HepG2 (cell line): ENCODE data around the gene CCND1. TPM values are rescaled to one million over a fixed set of nuclear protein-coding genes. Genes with fewer than 3 reads are reported as not detected.

Experiments used
- ATAC-seq: fragments of 200-7000 bp; cut with Tn5 transposase; 3 replicates; pipeline ENCODE4 v1.9.1; 2020; ENCODE audit warnings: mild to moderate bottlenecking, moderate library complexity
- BruUV-seq: library from RNA; stranded (reverse); fragments of 400-500 nt; replicated peaks from 2 replicates; lab custom pipeline; 2021; lab: Mats Ljungman, UMichigan
- CTCF ChIA-PET: fragments of 300-600 bp; formaldehyde crosslinking; extraction: SDS; loops from one replicate; lab custom pipeline; 2021; ENCODE audit warnings: low total read pairs, inconsistent platforms, low intra/inter-chr PET ratio; lab: Yijun Ruan, JAX
- POLR2A ChIA-PET: fragments of 350-600 bp; sonication (Branson Sonifier 250); formaldehyde crosslinking; loops from one replicate; lab custom pipeline; 2020; ENCODE audit warnings: antibody characterized with exemption, inconsistent platforms; lab: Yijun Ruan, JAX
- DNase-seq: peaks from one replicate; pipeline ENCODE4 v3.0.0-alpha.2; 2015; ENCODE audit warnings: low spot score
- FAIRE-seq: peaks from 3 replicates; lab custom pipeline; 2011; peaks lifted over from hg19 to GRCh38; lab: Jason Lieb, UNC
- H2AFZ ChIP-seq: one replicate; pipeline ENCODE4 v1.6.1; 2011; ENCODE audit warnings: low read length, inconsistent platforms
- H3K27ac ChIP-seq: fragments of 300-600 bp; 3 replicates; pipeline ENCODE4 v1.8.0; 2011; ENCODE audit warnings: mixed run types, mild to moderate bottlenecking, mixed read lengths, low read length, inconsistent platforms; ENCODE audit not compliant: insufficient read depth; ENCODE audit errors: extremely low read length
- H3K27me3 ChIP-seq, 2 experiments: fragments of 200-600 bp in 1 of 2; 2 replicates in 1 of 2; 3 replicates in 1 of 2; pipeline versions ENCODE4 v1.6.0 to v1.8.0; 2011; ENCODE audit warnings: low read length in 2 of 2, mild to moderate bottlenecking in 2 of 2, moderate library complexity in 2 of 2, inconsistent platforms in 1 of 2; ENCODE audit not compliant: insufficient read depth in 2 of 2, control insufficient read depth in 1 of 2
- H3K36me3 ChIP-seq, 2 experiments: fragments of 200-600 bp in 1 of 2; replicated peaks in 1 of 2; 2 replicates in 1 of 2; 3 replicates in 1 of 2; pipeline versions ENCODE4 v1.5.1 to v1.8.0; 2011; ENCODE audit warnings: low read length in 2 of 2, inconsistent platforms in 1 of 2; ENCODE audit not compliant: insufficient read depth in 2 of 2, control insufficient read depth in 1 of 2
- H3K4me1 ChIP-seq: 2 replicates; pipeline ENCODE4 v1.5.1; 2012; ENCODE audit warnings: low read length, inconsistent platforms; ENCODE audit not compliant: insufficient read depth
- H3K4me2 ChIP-seq: 2 replicates; pipeline ENCODE4 v1.6.0; 2011; ENCODE audit warnings: low read depth, low read length, inconsistent platforms
- H3K4me3 ChIP-seq, 3 experiments: fragments of 200-600 bp in 1 of 3; sonication (generic), shearing (Covaris generic) in 1 of 3; replicated peaks in 1 of 3; 2 replicates each; pipeline ENCODE4 v1.5.1; 2011 to 2016; ENCODE audit warnings: low read length in 3 of 3, inconsistent platforms in 2 of 3, low read depth in 2 of 3, mild to moderate bottlenecking in 2 of 3, control low read depth in 1 of 3, mixed read lengths in 1 of 3; ENCODE audit not compliant: insufficient read depth in 1 of 3
- H3K79me2 ChIP-seq: one replicate; pipeline ENCODE4 v1.6.1; 2011; ENCODE audit warnings: low read length, inconsistent platforms; ENCODE audit not compliant: insufficient read depth
- H3K9ac ChIP-seq: 2 replicates; pipeline ENCODE4 v1.6.0; 2011; ENCODE audit warnings: mild to moderate bottlenecking, low read depth, low read length, inconsistent platforms; ENCODE audit not compliant: insufficient read depth
- H3K9me3 ChIP-seq: 2 replicates; pipeline ENCODE4 v1.5.1; 2012; ENCODE audit warnings: mild to moderate bottlenecking, low read length
- H4K20me1 ChIP-seq: 2 replicates; pipeline ENCODE4 v1.6.0; 2011; ENCODE audit warnings: inconsistent platforms, mild to moderate bottlenecking, low read length, moderate library complexity; ENCODE audit not compliant: insufficient read depth
- AGO2 ChIP-seq: fragments of 200-400 bp; formaldehyde crosslinking; optimal IDR thresholded peaks from 2 replicates; pipeline ENCODE3; 2017; ENCODE audit warnings: mild to moderate bottlenecking, low read depth, low read length, moderate library complexity
- AKAP8 ChIP-seq: sonication (generic); formaldehyde crosslinking; IDR thresholded peaks from 2 replicates; pipeline ENCODE4 v1.5.1; 2020; ENCODE audit warnings: mild to moderate bottlenecking, missing genetic modification reagents
- CCAR2 ChIP-seq: fragments of 200-400 bp; formaldehyde crosslinking; optimal IDR thresholded peaks from 2 replicates; pipeline ENCODE3; 2018; ENCODE audit warnings: low read depth, mild to moderate bottlenecking, low read length, moderate library complexity
- NFRKB ChIP-seq: fragments of 450-650 bp; IDR thresholded peaks from 2 replicates; pipeline ENCODE4 v1.6.1; 2017
- YEATS2 ChIP-seq: sonication (generic); formaldehyde crosslinking; IDR thresholded peaks from 2 replicates; pipeline ENCODE4 v1.4.0; 2020; ENCODE audit warnings: missing genetic modification reagents, borderline replicate concordance
- ZFP1 ChIP-seq: IDR thresholded peaks from 2 replicates; pipeline ENCODE4 v1.6.1; 2016
- ZFX ChIP-seq: sonication (generic); formaldehyde crosslinking; IDR thresholded peaks from 2 replicates; pipeline ENCODE4 v1.4.0; 2020; ENCODE audit warnings: mild to moderate bottlenecking, low read depth, missing genetic modification reagents, moderate library complexity
- ZNF138 ChIP-seq: sonication (generic); formaldehyde crosslinking; IDR thresholded peaks from 2 replicates; pipeline ENCODE4 v1.5.0; 2020; ENCODE audit warnings: mild to moderate bottlenecking, low read depth, missing genetic modification reagents
- ZNF296 ChIP-seq: sonication (generic); formaldehyde crosslinking; conservative IDR thresholded peaks from 2 replicates; pipeline ENCODE4 v1.5.0; 2020; ENCODE audit warnings: mild to moderate bottlenecking, missing genetic modification reagents
- ZNF850 ChIP-seq: sonication (generic); formaldehyde crosslinking; conservative IDR thresholded peaks from 2 replicates; pipeline ENCODE4 v1.9.0; 2021; ENCODE audit warnings: mild to moderate bottlenecking, missing genetic modification reagents
- WGBS: methylation state at CpG from one replicate; pipeline ENCODE4 v1.1.6; 2017; ENCODE audit warnings: low lambda C conversion rate; 5-methylcytosine and 5-hydroxymethylcytosine counted together
- in situ Hi-C: cut with HindIII; loops from 2 replicates; pipeline ENCODE4 v1.10.0; 2017; ENCODE audit warnings: low pct_unique_long_range_greater_than_20kb; ENCODE audit not compliant: extremely low pct_ligation_motif_present
- intact Hi-C: fragments of 100-400 bp; cut with micrococcal nuclease; formaldehyde crosslinking; loops from one replicate; pipeline ENCODE4 v1.10.0; 2022; ENCODE audit not compliant: unreplicated experiment
- polyA plus RNA-seq, 8 experiments: library from polyadenylated mRNA; depleted of rRNA in 3 of 8; stranded (reverse) in 7 of 8; unstranded in 1 of 8; fragments of >200 nt; fragmentation: Illumina TruSeq in 4 of 8; extraction: Trizol in 4 of 8; gene quantifications; 2 replicates each; pipeline versions ENCODE4 v1.2.1 to v1.2.3, GENCODE V29; 2011 to 2016; ENCODE audit warnings: low read depth in 4 of 8, missing spikeins in 1 of 8, mixed read lengths in 1 of 8; ENCODE audit not compliant: insufficient read depth in 1 of 8
- total RNA-seq, 5 experiments: library from RNA; depleted of rRNA; stranded (reverse); fragments of >200 nt; fragmentation: Illumina TruSeq; extraction: Trizol; gene quantifications; 2 replicates each; pipeline ENCODE4 v1.2.3, GENCODE V29; 2016; ENCODE audit warnings: low read depth in 1 of 5
- TF ChIP-seq, protein P1 (sequence below): sonication (generic); formaldehyde crosslinking; IDR thresholded peaks from 2 replicates; pipeline ENCODE4 v1.4.0; 2020; ENCODE audit warnings: missing genetic modification reagents

CCND1 gene
- total and polyA plus RNA-seq, 2 of the 13 experiments (the other 11 are each of a cell fraction or from before 2014, with no cell fraction given) = 107 to 136 TPM

DNA sequence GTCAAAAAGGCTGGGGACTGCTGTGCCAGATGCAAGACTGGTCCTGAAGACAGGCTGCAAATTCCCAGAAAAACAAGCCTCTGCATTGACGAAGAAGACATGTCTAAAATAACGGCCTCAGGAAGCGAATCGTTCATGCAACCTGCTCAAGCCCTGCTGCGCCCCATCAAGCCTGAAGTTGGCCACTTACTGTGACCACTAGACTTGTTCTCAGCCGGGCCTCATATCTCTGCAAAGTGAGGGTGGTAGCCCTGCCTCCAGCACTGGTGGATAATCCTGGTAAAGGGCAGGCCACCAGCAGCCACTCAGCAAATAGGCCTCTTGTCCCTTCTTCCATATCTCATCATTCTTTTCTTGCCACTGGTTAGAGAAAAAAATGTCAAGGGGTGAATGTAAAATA, 22.4 kb downstream of the CCND1 start:
- Histone ChIP-seq H3K4me2 (no peak overlapping the region), H3K36me3 (peaks cover 0 to 5% of the 10 kb centered on the region in 2 experiments; a peak in 1 of 5 replicates), H3K79me2 (no peaks in the 10 kb centered on the region), H3K4me1 (peaks cover 55% of the 10 kb centered on the region), H4K20me1 (no peaks in the 10 kb centered on the region), H3K9ac (no peak overlapping the region), H3K9me3 (no peaks in the 10 kb centered on the region), H3K27me3 (no peaks in the 10 kb centered on the region), H3K4me3 (no peak overlapping the region), H3K27ac (no peak overlapping the region), H2AFZ (no peak overlapping the region)
- CTCF ChIA-PET = no interaction called here
- 96% methylated on average over 6 of the region's 6 CpGs for WGBS
- no peak for TF ChIP-seq CCAR2
- no peak for TF ChIP-seq ZNF850 (CRISPR knock-in tag)
- no peak for TF ChIP-seq ZNF138 (CRISPR knock-in tag)
- TF ChIP-seq ZNF296 (CRISPR knock-in tag) = no peak
- TF ChIP-seq NFRKB = no peak
- no peak for TF ChIP-seq ZFP1 (CRISPR knock-in tag)
- TF ChIP-seq AKAP8 (CRISPR knock-in tag) = no peak
- no peak for TF ChIP-seq ZFX (CRISPR knock-in tag)
- POLR2A ChIA-PET = no interaction called here
- no peak for FAIRE-seq
- no peak for DNase-seq
- intact Hi-C loops = no loop called here
- no peak for ATAC-seq
- in situ Hi-C loops = no loop called here
- BruUV-seq = no TSS peak

DNA sequence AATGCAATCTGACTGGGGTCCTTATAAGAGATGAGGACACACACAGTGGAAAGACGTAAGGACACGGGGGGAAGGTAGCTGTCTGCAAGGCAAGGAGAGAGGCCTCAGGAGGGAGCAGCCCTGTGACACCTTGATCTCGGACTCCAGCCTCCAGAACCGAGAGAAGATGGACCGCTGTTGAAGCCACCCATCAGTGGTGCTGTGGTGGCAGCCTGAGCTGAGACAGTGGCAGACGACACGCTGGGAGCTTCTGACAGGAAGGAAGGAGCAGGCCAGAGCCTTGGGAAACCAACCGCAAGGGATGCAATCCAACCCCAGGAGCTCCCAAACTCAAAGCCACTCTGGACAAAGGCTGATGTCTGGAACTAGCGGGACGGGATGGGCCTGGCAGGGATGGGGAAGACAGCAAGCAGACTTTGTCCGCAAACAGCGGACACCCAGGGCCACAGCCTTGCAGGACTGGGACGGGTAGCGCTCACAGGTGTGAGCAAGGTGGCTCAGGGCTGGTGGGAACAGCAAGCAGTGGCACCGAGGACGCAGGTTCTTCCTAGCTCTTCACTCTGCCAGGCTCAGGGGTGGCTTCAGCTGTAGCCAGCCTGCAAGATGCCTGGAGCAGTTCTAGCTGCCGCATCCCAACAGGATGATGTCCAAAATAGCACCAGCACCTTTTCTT, 23.3 kb downstream of the CCND1 start:
- Histone ChIP-seq H3K27ac (no peak overlapping the region), H3K4me2 (no peak overlapping the region), H3K4me1 (peaks cover 55% of the 10 kb centered on the region), H3K9me3 (no peaks in the 10 kb centered on the region), H3K9ac (no peak overlapping the region), H3K36me3 (peaks cover 0 to 5% of the 10 kb centered on the region in 2 experiments; a peak in 1 of 5 replicates), H2AFZ (no peak overlapping the region)
- POLR2A ChIA-PET = interaction anchor here (1.7 to 8.9 kb wide), 2 partner anchors 7 to 10 kb away, joined by 4 to 128 read pairs; no protein-coding TSS in a partner anchor
- no peak for ATAC-seq
- intact Hi-C loops = no loop called here
- WGBS = 95% methylated on average over 11 of the region's 17 CpGs
- no peak for TF ChIP-seq YEATS2
- peak; percentile 37 for TF ChIP-seq AGO2
- TF ChIP-seq, protein P1, sequence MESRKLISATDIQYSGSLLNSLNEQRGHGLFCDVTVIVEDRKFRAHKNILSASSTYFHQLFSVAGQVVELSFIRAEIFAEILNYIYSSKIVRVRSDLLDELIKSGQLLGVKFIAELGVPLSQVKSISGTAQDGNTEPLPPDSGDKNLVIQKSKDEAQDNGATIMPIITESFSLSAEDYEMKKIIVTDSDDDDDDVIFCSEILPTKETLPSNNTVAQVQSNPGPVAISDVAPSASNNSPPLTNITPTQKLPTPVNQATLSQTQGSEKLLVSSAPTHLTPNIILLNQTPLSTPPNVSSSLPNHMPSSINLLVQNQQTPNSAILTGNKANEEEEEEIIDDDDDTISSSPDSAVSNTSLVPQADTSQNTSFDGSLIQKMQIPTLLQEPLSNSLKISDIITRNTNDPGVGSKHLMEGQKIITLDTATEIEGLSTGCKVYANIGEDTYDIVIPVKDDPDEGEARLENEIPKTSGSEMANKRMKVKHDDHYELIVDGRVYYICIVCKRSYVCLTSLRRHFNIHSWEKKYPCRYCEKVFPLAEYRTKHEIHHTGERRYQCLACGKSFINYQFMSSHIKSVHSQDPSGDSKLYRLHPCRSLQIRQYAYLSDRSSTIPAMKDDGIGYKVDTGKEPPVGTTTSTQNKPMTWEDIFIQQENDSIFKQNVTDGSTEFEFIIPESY = peak; percentile 20; the same call in 1 of the 2 replicates
- TF ChIP-seq, all 625 proteins: peak for 2
- BruUV-seq = no TSS peak
- no peaks in the 10 kb centered on the region for H3K27me3 ChIP-seq
- in situ Hi-C loops = no loop called here
- no peak overlapping the region for H3K4me3 ChIP-seq
- DNase-seq = no peak
- CTCF ChIA-PET = no interaction called here
- no peaks in the 10 kb centered on the region for H3K79me2 ChIP-seq
- no peaks in the 10 kb centered on the region for H4K20me1 ChIP-seq
- FAIRE-seq = no peak
